ENCODE data around the gene C1orf87. TPM values are rescaled to one million over a fixed set of nuclear protein-coding genes. Genes with fewer than 3 reads are reported as not detected.

The C1orf87 gene
- polyA plus RNA-seq, 1 donor = 1.7 TPM

GRCh38 chr1:60055336-60055735, 18.2 kb downstream of the C1orf87 start:
- DNase-seq = no peak

- DNase-seq = no peak
Observed at GRCh38 chr1:60054374-60054773, 19.2 kb downstream of the C1orf87 start.

- DNase-seq = no peak
Observed at GRCh38 chr1:60052601-60053000, 21.0 kb downstream of the C1orf87 start.

GRCh38 chr1:60051191-60051590, 22.4 kb downstream of the C1orf87 start:
- no peak for DNase-seq

GRCh38 chr1:60049188-60049587, 24.4 kb downstream of the C1orf87 start:
- DNase-seq = no peak

- no peak for DNase-seq
Observed at GRCh38 chr1:60044881-60045280, 28.7 kb downstream of the C1orf87 start.

GRCh38 chr1:60041783-60042182, 31.8 kb downstream of the C1orf87 start:
- no peak for DNase-seq

- DNase-seq = no peak
Observed at GRCh38 chr1:60037669-60038068, 35.9 kb downstream of the C1orf87 start.

- no peak for DNase-seq
Observed at GRCh38 chr1:60036856-60037460, 36.6 kb downstream of the C1orf87 start.

GRCh38 chr1:60035921-60036320, 37.6 kb downstream of the C1orf87 start:
- DNase-seq = no peak

GRCh38 chr1:60034999-60035398, 38.6 kb downstream of the C1orf87 start:
- DNase-seq = no peak

GRCh38 chr1:60033066-60033465, 40.5 kb downstream of the C1orf87 start:
- no peak for DNase-seq

GRCh38 chr1:60031146-60031545, 42.4 kb downstream of the C1orf87 start:
- DNase-seq = no peak

- no peak for DNase-seq
Observed at GRCh38 chr1:60025552-60025951, 48.0 kb downstream of the C1orf87 start.

- DNase-seq = no peak
Observed at GRCh38 chr1:60017508-60018205, 55.9 kb downstream of the C1orf87 start.

- no peak for DNase-seq
Observed at GRCh38 chr1:60010690-60011089, 62.9 kb downstream of the C1orf87 start.

GRCh38 chr1:60008500-60008899, 65.1 kb downstream of the C1orf87 start:
- DNase-seq = no peak

- DNase-seq = no peak
Observed at GRCh38 chr1:60000625-60001024, 72.9 kb downstream of the C1orf87 start.

- no peak for DNase-seq
Observed at GRCh38 chr1:59999746-60000145, 73.8 kb downstream of the C1orf87 start.

- no peak for DNase-seq
Observed at GRCh38 chr1:59999006-59999405, 74.6 kb downstream of the C1orf87 start.

GRCh38 chr1:59997479-59998115, 76.0 kb downstream of the C1orf87 start:
- DNase-seq = no peak

- DNase-seq = no peak
Observed at GRCh38 chr1:59994302-59995198, 79.0 kb downstream of the C1orf87 start.
